Thoracic aorta (tissue), 2 donors: ENCODE data around the gene MORF4L1. TPM values are rescaled to one million over a fixed set of nuclear protein-coding genes. Genes with fewer than 3 reads are reported as not detected.

Experiments used
- ATAC-seq: fragments of 150-250 bp; one replicate; pipeline ENCODE4 v1.8.0; 2017; ENCODE audit warnings: low read depth; ENCODE audit not compliant: insufficient number of reproducible peaks, low FRiP score
- DNase-seq: peaks from one replicate; pipeline ENCODE4 v3.0.0-alpha.2; 2020; ENCODE audit warnings: low spot score
- H3K27ac ChIP-seq, 2 donors: fragments of 200-600 bp; sonication (generic); 1 replicate in 1 of 2; 2 replicates in 1 of 2; pipeline ENCODE4 v1.5.1; 2016; ENCODE audit warnings: mild to moderate bottlenecking in 2 of 2, moderate library complexity in 2 of 2
- H3K27me3 ChIP-seq: fragments of 200-600 bp; sonication (generic); replicated peaks from 2 replicates; pipeline ENCODE4 v1.6.0; 2016; ENCODE audit warnings: mild to moderate bottlenecking; ENCODE audit not compliant: insufficient read depth
- H3K36me3 ChIP-seq: fragments of 200-600 bp; sonication (generic); one replicate; pipeline ENCODE4 v1.5.1; 2016
- H3K4me1 ChIP-seq, 2 donors: fragments of 200-600 bp; sonication (generic); 1 replicate in 1 of 2; 2 replicates in 1 of 2; pipeline versions ENCODE4 v1.5.1 to v1.6.0; 2016; ENCODE audit warnings: low read depth in 2 of 2, mild to moderate bottlenecking in 1 of 2; ENCODE audit not compliant: control insufficient read depth in 1 of 2
- H3K4me3 ChIP-seq: fragments of 200-600 bp; sonication (generic); 2 replicates; pipeline ENCODE4 v1.5.1; 2016; ENCODE audit warnings: mild to moderate bottlenecking
- H3K9me3 ChIP-seq: fragments of 200-600 bp; sonication (generic); 2 replicates; pipeline ENCODE4 v1.5.1; 2016
- total RNA-seq, 2 donors: library from RNA; depleted of rRNA; stranded (reverse); fragments of >200 nt; gene quantifications; one replicate each; pipeline versions ENCODE4 v1.1.0 to v1.2.3, GENCODE V29; 2016
- TF ChIP-seq, protein P1 (sequence below): fragments of 200-600 bp; sonication (generic); IDR thresholded peaks from one replicate; pipeline ENCODE4 v1.5.1; 2019; ENCODE audit warnings: antibody characterized with exemption

The MORF4L1 gene
- total RNA-seq, 2 donors from 2014 or later, result 330 to 355 TPM

DNA sequence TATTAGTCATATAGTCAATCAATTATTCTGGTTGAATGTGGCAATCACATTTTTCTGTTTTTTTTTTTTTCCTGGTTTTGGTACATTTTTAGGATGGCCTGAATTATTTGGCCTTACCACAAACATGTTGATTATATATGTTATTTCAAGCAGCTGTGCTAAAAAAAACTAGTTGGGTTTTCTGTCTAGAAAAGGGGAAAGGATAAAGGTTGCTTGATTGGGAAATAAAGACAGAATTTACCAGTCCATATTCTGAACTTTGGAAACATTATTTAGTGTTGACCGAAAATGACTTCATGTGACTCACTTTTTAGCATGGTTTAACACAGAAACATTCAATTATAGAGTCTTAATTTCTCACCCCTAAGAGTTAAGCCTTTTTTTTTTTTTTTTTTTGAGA, 8.1 kb downstream of the MORF4L1 start:
- TF ChIP-seq, protein P1, sequence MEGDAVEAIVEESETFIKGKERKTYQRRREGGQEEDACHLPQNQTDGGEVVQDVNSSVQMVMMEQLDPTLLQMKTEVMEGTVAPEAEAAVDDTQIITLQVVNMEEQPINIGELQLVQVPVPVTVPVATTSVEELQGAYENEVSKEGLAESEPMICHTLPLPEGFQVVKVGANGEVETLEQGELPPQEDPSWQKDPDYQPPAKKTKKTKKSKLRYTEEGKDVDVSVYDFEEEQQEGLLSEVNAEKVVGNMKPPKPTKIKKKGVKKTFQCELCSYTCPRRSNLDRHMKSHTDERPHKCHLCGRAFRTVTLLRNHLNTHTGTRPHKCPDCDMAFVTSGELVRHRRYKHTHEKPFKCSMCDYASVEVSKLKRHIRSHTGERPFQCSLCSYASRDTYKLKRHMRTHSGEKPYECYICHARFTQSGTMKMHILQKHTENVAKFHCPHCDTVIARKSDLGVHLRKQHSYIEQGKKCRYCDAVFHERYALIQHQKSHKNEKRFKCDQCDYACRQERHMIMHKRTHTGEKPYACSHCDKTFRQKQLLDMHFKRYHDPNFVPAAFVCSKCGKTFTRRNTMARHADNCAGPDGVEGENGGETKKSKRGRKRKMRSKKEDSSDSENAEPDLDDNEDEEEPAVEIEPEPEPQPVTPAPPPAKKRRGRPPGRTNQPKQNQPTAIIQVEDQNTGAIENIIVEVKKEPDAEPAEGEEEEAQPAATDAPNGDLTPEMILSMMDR, result no peak
- peaks cover 2% of the 10 kb centered on the region for H3K36me3 ChIP-seq
- no peak overlapping the region for H3K27ac ChIP-seq
- no peak overlapping the region for H3K4me3 ChIP-seq
- DNase-seq (no peak), ATAC-seq (no peak)
- H3K9me3 ChIP-seq, result no peaks in the 10 kb centered on the region
- H3K27me3 ChIP-seq, result no peaks in the 10 kb centered on the region
- peaks cover 49 to 90% of the 10 kb centered on the region in 2 donors for H3K4me1 ChIP-seq

DNA sequence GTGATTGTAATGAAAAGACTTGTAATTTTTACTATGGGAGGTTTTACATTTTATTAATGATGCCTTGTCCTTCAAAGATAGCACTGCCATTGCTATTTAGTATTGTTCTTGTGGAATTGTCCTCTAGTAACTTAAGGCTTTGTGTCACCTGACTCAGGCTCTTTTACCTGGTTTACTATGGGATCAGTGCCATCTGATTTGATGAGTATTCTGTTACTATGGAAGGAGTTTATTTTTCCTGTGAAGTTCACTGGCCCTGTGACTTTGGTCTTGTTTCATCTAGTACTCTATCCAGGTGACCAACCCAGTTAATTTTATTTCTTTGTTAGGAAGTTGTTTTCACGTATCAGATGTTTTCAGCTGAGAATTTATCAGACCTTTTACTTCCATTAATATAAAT, 9.0 kb downstream of the MORF4L1 start:
- TF ChIP-seq, protein P1, result no peak
- no peak for ATAC-seq
- H3K27ac ChIP-seq, result no peak overlapping the region
- peaks cover 40 to 84% of the 10 kb centered on the region in 2 donors for H3K4me1 ChIP-seq
- no peak overlapping the region for H3K4me3 ChIP-seq
- no peak for DNase-seq
- H3K9me3 ChIP-seq, result no peaks in the 10 kb centered on the region
- H3K36me3 ChIP-seq, result peaks cover 11% of the 10 kb centered on the region
- no peaks in the 10 kb centered on the region for H3K27me3 ChIP-seq

DNA sequence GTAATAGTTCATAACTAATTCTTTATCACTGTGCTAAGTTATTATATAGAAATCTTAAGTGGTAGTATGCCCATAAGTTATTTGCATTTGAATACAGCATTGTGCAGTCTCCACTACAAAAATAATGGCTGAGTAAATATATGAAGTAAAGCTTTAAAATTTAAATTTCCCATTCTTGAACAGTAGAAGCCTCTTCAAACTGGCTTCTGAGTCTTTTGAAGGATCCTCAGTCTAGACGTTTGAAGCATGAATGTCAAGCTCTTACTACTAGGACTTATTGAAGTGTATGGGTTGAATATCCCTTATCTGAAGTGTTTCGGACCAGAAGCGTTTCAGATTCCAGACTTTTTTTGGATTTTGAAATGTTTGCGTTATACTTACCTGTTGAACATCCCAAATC, 16.3 kb downstream of the MORF4L1 start:
- Histone ChIP-seq H3K27ac (no peak overlapping the region), H3K9me3 (no peaks in the 10 kb centered on the region), H3K4me3 (no peak overlapping the region), H3K27me3 (no peaks in the 10 kb centered on the region), H3K4me1 (peaks cover 0 to 21% of the 10 kb centered on the region in 2 donors), H3K36me3 (peaks cover 54% of the 10 kb centered on the region)
- DNase-seq (no peak), ATAC-seq (no peak)
- TF ChIP-seq, protein P1, result no peak

DNA sequence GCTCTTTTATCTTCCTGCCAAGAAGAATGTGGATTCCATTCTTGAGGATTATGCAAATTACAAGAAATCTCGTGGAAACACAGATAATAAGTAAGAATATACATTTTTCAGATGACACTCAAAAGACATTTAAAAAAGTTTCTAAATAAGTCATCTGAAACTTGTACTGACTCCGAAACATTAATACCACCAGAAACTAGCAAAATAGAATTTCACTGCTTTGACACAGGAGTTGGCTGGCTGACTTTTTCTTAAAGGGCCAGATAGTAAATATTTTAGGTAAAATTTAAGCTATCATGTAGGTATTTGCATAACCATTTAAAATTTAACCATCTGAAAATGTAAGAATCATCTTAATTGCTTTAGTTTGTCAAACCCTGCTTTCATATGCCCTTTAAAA, 20.8 kb downstream of the MORF4L1 start:
- ATAC-seq, result no peak
- Histone ChIP-seq H3K4me3 (no peak overlapping the region), H3K27ac (no peak overlapping the region), H3K9me3 (no peaks in the 10 kb centered on the region), H3K27me3 (no peaks in the 10 kb centered on the region), H3K4me1 (no peaks in the 10 kb centered on the region), H3K36me3 (peaks cover 60% of the 10 kb centered on the region)
- TF ChIP-seq, protein P1, result no peak
- no peak for DNase-seq

DNA sequence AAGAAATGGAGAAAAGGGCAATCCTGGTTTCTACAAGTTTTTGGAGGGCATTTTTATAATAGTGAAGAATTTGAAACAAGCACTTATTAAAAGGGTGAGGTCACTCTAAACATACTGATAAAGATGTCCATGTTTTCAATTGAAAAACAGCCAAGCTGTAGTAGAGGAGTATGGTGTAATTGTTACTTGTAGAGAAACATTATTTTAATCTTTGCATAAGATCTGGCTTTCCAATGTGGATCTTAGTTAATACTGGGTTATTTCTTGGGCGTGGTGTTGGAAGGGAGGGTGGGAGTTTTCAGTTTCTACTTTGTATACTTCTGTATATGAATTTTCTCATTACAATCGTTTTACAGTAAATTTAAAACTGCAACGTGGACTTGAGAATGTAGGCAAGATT, 22.8 kb downstream of the MORF4L1 start:
- no peak overlapping the region for H3K4me3 ChIP-seq
- TF ChIP-seq, protein P1, result no peak
- H3K27ac ChIP-seq, result no peak overlapping the region
- H3K4me1 ChIP-seq, result no peaks in the 10 kb centered on the region
- peaks cover 70% of the 10 kb centered on the region for H3K36me3 ChIP-seq
- no peak for DNase-seq
- no peaks in the 10 kb centered on the region for H3K27me3 ChIP-seq
- H3K9me3 ChIP-seq, result no peaks in the 10 kb centered on the region
- ATAC-seq, result no peak
